Loucy (cell line): Measurements from ENCODE around the gene NECTIN1.

Source experiments
- H2AFZ ChIP-seq: fragments of 200-600 bp; sonication (generic); 2 replicates; pipeline ENCODE4 v1.6.0; 2016; ENCODE audit warnings: antibody characterized with exemption, mild to moderate bottlenecking, low read length, moderate library complexity
- H3F3A ChIP-seq: fragments of 200-600 bp; 2 replicates; pipeline ENCODE4 v1.6.0; 2016; ENCODE audit warnings: antibody characterized with exemption, low read depth, mild to moderate bottlenecking
- H3K27me3 ChIP-seq: fragments of 200-600 bp; sonication (generic); 2 replicates; pipeline ENCODE4 v1.6.1; 2014; ENCODE audit warnings: low read length, mild to moderate bottlenecking; ENCODE audit not compliant: insufficient read depth, poor library complexity, severe bottlenecking
- H3K36me3 ChIP-seq: fragments of 200-600 bp; sonication (generic); 2 replicates; pipeline ENCODE4 v1.6.1; 2016; ENCODE audit warnings: low read length; ENCODE audit not compliant: insufficient read depth
- H3K4me1 ChIP-seq: fragments of 200-600 bp; sonication (generic); 2 replicates; pipeline ENCODE4 v1.5.1; 2014; ENCODE audit warnings: low read length, mild to moderate bottlenecking; ENCODE audit not compliant: insufficient read depth, poor library complexity, severe bottlenecking
- H3K4me2 ChIP-seq: fragments of 200-600 bp; sonication (generic); 2 replicates; pipeline ENCODE4 v1.6.0; 2014; ENCODE audit warnings: antibody characterized with exemption, low read length, low read depth, mild to moderate bottlenecking; ENCODE audit not compliant: poor library complexity, severe bottlenecking
- H3K4me3 ChIP-seq: fragments of 200-600 bp; sonication (generic); 2 replicates; pipeline ENCODE4 v1.5.1; 2014; ENCODE audit warnings: low read length, mild to moderate bottlenecking, mixed read lengths; ENCODE audit not compliant: poor library complexity, severe bottlenecking
- H3K79me2 ChIP-seq: fragments of 200-600 bp; sonication (generic); 2 replicates; pipeline ENCODE4 v1.6.1; 2014; ENCODE audit warnings: low read length; ENCODE audit not compliant: insufficient read depth
- H3K9ac ChIP-seq: fragments of 200-600 bp; sonication (generic); 2 replicates; pipeline ENCODE4 v1.6.0; 2014; ENCODE audit warnings: mild to moderate bottlenecking, low read depth, low read length, moderate library complexity; ENCODE audit not compliant: poor library complexity, severe bottlenecking
- H3K9me2 ChIP-seq: fragments of 200-600 bp; sonication (generic); replicated peaks from 2 replicates; pipeline ENCODE4 v1.6.1; 2016; ENCODE audit warnings: low read depth, low read length, mixed read lengths
- H3K9me3 ChIP-seq: fragments of 200-600 bp; sonication (generic); 2 replicates; pipeline ENCODE4 v1.6.1; 2014; ENCODE audit warnings: mild to moderate bottlenecking, antibody characterized with exemption, low read length, low read depth; ENCODE audit not compliant: insufficient read depth
- H4K20me1 ChIP-seq: fragments of 200-600 bp; sonication (generic); 2 replicates; pipeline ENCODE4 v1.6.0; 2014; ENCODE audit warnings: antibody characterized with exemption, low read length, mild to moderate bottlenecking; ENCODE audit not compliant: insufficient read depth, poor library complexity, severe bottlenecking
- CTCF ChIP-seq: fragments of 200-600 bp; sonication (generic); conservative IDR thresholded peaks from 2 replicates; pipeline ENCODE4 v1.5.1; 2014; ENCODE audit warnings: mild to moderate bottlenecking, antibody characterized with exemption, low read length
- EZH2phosphoT487 ChIP-seq: fragments of 200-600 bp; IDR thresholded peaks from 2 replicates; pipeline ENCODE4 v1.6.1; 2018; ENCODE audit warnings: antibody characterized with exemption, mild to moderate bottlenecking, moderate library complexity, borderline replicate concordance

NECTIN1 gene

GRCh38 chr11:119680541-119681360, 48.2 kb downstream of the NECTIN1 start:
- peaks cover 48% of the 10 kb centered on the region for H3K4me1 ChIP-seq
- H2AFZ ChIP-seq, result no peak overlapping the region
- H3K79me2 ChIP-seq, result peaks cover 68% of the 10 kb centered on the region

GRCh38 chr11:119679346-119679745, 49.7 kb downstream of the NECTIN1 start:
- Histone ChIP-seq H3K36me3 (peaks cover 48% of the 10 kb centered on the region; the same call in 1 of the 2 replicates), H3K27me3 (no peaks in the 10 kb centered on the region), H3K4me1 (peaks cover 40% of the 10 kb centered on the region), H3K4me3 (no peak overlapping the region), H2AFZ (no peak overlapping the region), H4K20me1 (peaks cover 11% of the 10 kb centered on the region), H3K79me2 (peaks cover 56% of the 10 kb centered on the region), H3F3A (no peaks in the 10 kb centered on the region), H3K9me2 (no peaks in the 10 kb centered on the region), H3K9me3 (no peaks in the 10 kb centered on the region), H3K4me2 (no peak overlapping the region), H3K9ac (no peak overlapping the region)
- TF ChIP-seq EZH2phosphoT487 (no peak), CTCF (no peak)

More at GRCh38 chr11:119680541-119681360, 48.2 kb downstream of the NECTIN1 start:
- Histone ChIP-seq H3K27me3 (no peaks in the 10 kb centered on the region), H3K36me3 (peaks cover 34% of the 10 kb centered on the region; the same call in 1 of the 2 replicates), H3K9me3 (no peaks in the 10 kb centered on the region), H4K20me1 (peaks cover 11% of the 10 kb centered on the region), H3K4me2 (no peak overlapping the region), H3K9ac (peak overlapping the region; percentile 29), H3K4me3 (no peak overlapping the region), H3F3A (no peaks in the 10 kb centered on the region), H3K9me2 (no peaks in the 10 kb centered on the region)
- TF ChIP-seq EZH2phosphoT487, result no peak
- no peak for TF ChIP-seq CTCF

GRCh38 chr11:119678351-119678750, 50.6 kb downstream of the NECTIN1 start:
- H3K4me2 ChIP-seq, result no peak overlapping the region
- H3K79me2 ChIP-seq, result peaks cover 47% of the 10 kb centered on the region
- H3F3A ChIP-seq, result no peaks in the 10 kb centered on the region
- no peak overlapping the region for H3K9ac ChIP-seq
- peaks cover 58% of the 10 kb centered on the region; the same call in 1 of the 2 replicates for H3K36me3 ChIP-seq
- TF ChIP-seq EZH2phosphoT487, result no peak
- TF ChIP-seq CTCF, result no peak
- H2AFZ ChIP-seq, result no peak overlapping the region
- no peak overlapping the region for H3K4me3 ChIP-seq
- no peaks in the 10 kb centered on the region for H3K9me3 ChIP-seq
- no peaks in the 10 kb centered on the region for H3K27me3 ChIP-seq
- H3K4me1 ChIP-seq, result peaks cover 38% of the 10 kb centered on the region
- H4K20me1 ChIP-seq, result peaks cover 11% of the 10 kb centered on the region
- H3K9me2 ChIP-seq, result no peaks in the 10 kb centered on the region
